H1 (cell line): ENCODE results near the gene SCARF1. TPM values are rescaled to one million over a fixed set of nuclear protein-coding genes. Genes with fewer than 3 reads are reported as not detected.

Experiments used
- CTCF ChIA-PET: fragments of 300-600 bp; sonication (Branson Sonifier 250); formaldehyde crosslinking; loops from one replicate; lab custom pipeline; 2021; ENCODE audit not compliant: partially characterized antibody; lab: Charles Lee
- POLR2A ChIA-PET: fragments of 300-600 bp; sonication (Branson Sonifier 250); formaldehyde crosslinking; loops from one replicate; lab custom pipeline; 2021; ENCODE audit warnings: inconsistent platforms; ENCODE audit not compliant: partially characterized antibody; lab: Charles Lee
- DNase-seq, 2 experiments: peaks; one replicate each; pipeline versions ENCODE4 v3.0.0 to v3.0.0-alpha.2; 2010 to 2022; ENCODE audit warnings: low spot score in 2 of 2, low read depth in 1 of 2, mixed read lengths in 1 of 2
- FAIRE-seq: peaks from 2 replicates; lab custom pipeline; 2011; peaks lifted over from hg19 to GRCh38; lab: Jason Lieb, UNC
- H2AFZ ChIP-seq: 2 replicates; pipeline ENCODE4 v1.8.1; 2012; ENCODE audit warnings: low read length, inconsistent platforms
- H2AK5ac ChIP-seq: 2 replicates; pipeline ENCODE4 v1.6.1; 2013; ENCODE audit warnings: low read depth, low read length
- H2BK120ac ChIP-seq: replicated peaks from 2 replicates; pipeline ENCODE3; 2013; ENCODE audit warnings: low read depth, low read length, inconsistent platforms
- H2BK12ac ChIP-seq: 2 replicates; pipeline ENCODE4 v1.6.1; 2013; ENCODE audit warnings: low read depth, low read length
- H2BK15ac ChIP-seq: 2 replicates; pipeline ENCODE4 v1.6.1; 2013; ENCODE audit warnings: low read length
- H2BK20ac ChIP-seq: 2 replicates; pipeline ENCODE4 v1.6.1; 2013; ENCODE audit warnings: low read length
- H2BK5ac ChIP-seq: 2 replicates; pipeline ENCODE4 v1.6.1; 2013; ENCODE audit warnings: low read depth, low read length
- H3K14ac ChIP-seq: 2 replicates; pipeline ENCODE4 v1.6.1; 2013; ENCODE audit warnings: inconsistent platforms; ENCODE audit not compliant: insufficient read length
- H3K18ac ChIP-seq: 2 replicates; pipeline ENCODE4 v1.6.1; 2013; ENCODE audit warnings: low read length; ENCODE audit errors: extremely low read depth
- H3K23ac ChIP-seq: 2 replicates; pipeline ENCODE4 v1.6.1; 2013; ENCODE audit warnings: inconsistent platforms; ENCODE audit not compliant: insufficient read length
- H3K23me2 ChIP-seq: 2 replicates; pipeline ENCODE4 v1.6.1; 2013; ENCODE audit warnings: low read depth, low read length
- H3K27ac ChIP-seq: 2 replicates; pipeline ENCODE4 v1.6.1; 2011; ENCODE audit warnings: low read depth, low read length, inconsistent platforms
- H3K27me3 ChIP-seq, 4 experiments: replicated peaks in 1 of 4; 1 replicate in 1 of 4; 2 replicates in 3 of 4; pipeline versions ENCODE4 v1.6.1 to v1.8.1; 2011 to 2013; ENCODE audit warnings: low read length in 3 of 4, mild to moderate bottlenecking in 3 of 4, inconsistent platforms in 2 of 4, mixed read lengths in 2 of 4, moderate library complexity in 1 of 4; ENCODE audit not compliant: control insufficient read depth in 3 of 4, insufficient read depth in 3 of 4; ENCODE audit errors: extremely low read depth in 1 of 4
- H3K36me3 ChIP-seq, 4 experiments: 2 replicates each; pipeline versions ENCODE4 v1.6.1 to v1.8.1; 2011 to 2013; ENCODE audit warnings: mild to moderate bottlenecking in 4 of 4, low read length in 3 of 4, moderate library complexity in 2 of 4, control low read depth in 1 of 4, inconsistent platforms in 1 of 4; ENCODE audit not compliant: insufficient read depth in 4 of 4, control insufficient read depth in 2 of 4
- H3K4ac ChIP-seq: replicated peaks from 2 replicates; pipeline ENCODE3; 2013; ENCODE audit warnings: low read length, low read depth, mixed read lengths, inconsistent platforms; ENCODE audit not compliant: insufficient read length
- H3K4me1 ChIP-seq, 4 experiments: replicated peaks in 1 of 4; 1 replicate in 1 of 4; 2 replicates in 3 of 4; pipeline versions ENCODE4 v1.6.1 to v1.8.1; 2011 to 2013; ENCODE audit warnings: low read length in 3 of 4, inconsistent platforms in 2 of 4, mixed read lengths in 1 of 4; ENCODE audit not compliant: insufficient read depth in 4 of 4, control insufficient read depth in 3 of 4
- H3K4me2 ChIP-seq, 2 experiments: 2 replicates each; pipeline versions ENCODE4 v1.6.1 to v1.8.1; 2011 to 2013; ENCODE audit warnings: low read depth in 2 of 2, low read length in 2 of 2, control low read depth in 1 of 2, inconsistent platforms in 1 of 2, mild to moderate bottlenecking in 1 of 2; ENCODE audit not compliant: insufficient read depth in 1 of 2
- H3K4me3 ChIP-seq, 4 experiments: fragments of 200-600, 300-600 bp in 1 of 4; sonication (generic), shearing (Covaris generic), sonication (Bioruptor Twin) in 1 of 4; 2 replicates each; pipeline versions ENCODE4 v1.5.1 to v1.8.1; 2011 to 2016; ENCODE audit warnings: low read length in 4 of 4, low read depth in 3 of 4, control low read depth in 2 of 4, inconsistent platforms in 2 of 4, mild to moderate bottlenecking in 2 of 4, mixed read lengths in 1 of 4, moderate library complexity in 1 of 4; ENCODE audit not compliant: insufficient read depth in 2 of 4; ENCODE audit errors: extremely low read depth in 1 of 4
- H3K56ac ChIP-seq: replicated peaks from 2 replicates; pipeline ENCODE3; 2013; ENCODE audit warnings: low read depth, mild to moderate bottlenecking, mixed read lengths, low read length, inconsistent platforms; ENCODE audit not compliant: insufficient read length
- H3K79me1 ChIP-seq: 2 replicates; pipeline ENCODE4 v1.6.1; 2013; ENCODE audit warnings: low read depth, low read length, control low read depth
- H3K79me2 ChIP-seq, 2 experiments: 2 replicates each; pipeline versions ENCODE4 v1.6.1 to v1.8.1; 2012 to 2013; ENCODE audit warnings: low read length in 2 of 2, mild to moderate bottlenecking in 2 of 2, inconsistent platforms in 1 of 2; ENCODE audit not compliant: insufficient read depth in 2 of 2, control insufficient read depth in 1 of 2
- H3K9ac ChIP-seq, 4 experiments: replicated peaks in 1 of 4; 1 replicate in 1 of 4; 2 replicates in 3 of 4; pipeline versions ENCODE4 v1.6.1 to v1.8.1; 2011 to 2013; ENCODE audit warnings: low read depth in 3 of 4, low read length in 3 of 4, control low read depth in 2 of 4, mild to moderate bottlenecking in 2 of 4, moderate library complexity in 2 of 4, inconsistent platforms in 1 of 4; ENCODE audit errors: extremely low read depth in 1 of 4
- H3K9me3 ChIP-seq, 2 experiments: 2 replicates each; pipeline versions ENCODE4 v1.6.1 to v1.8.1; 2012 to 2013; ENCODE audit warnings: mild to moderate bottlenecking in 2 of 2, moderate library complexity in 2 of 2, control low read depth in 1 of 2, inconsistent platforms in 1 of 2, low read depth in 1 of 2, low read length in 1 of 2, mixed read lengths in 1 of 2; ENCODE audit not compliant: insufficient read depth in 2 of 2
- H4K20me1 ChIP-seq, 2 experiments: replicated peaks in 1 of 2; 2 replicates each; pipeline versions ENCODE3 to v1.8.1; 2011 to 2013; ENCODE audit warnings: inconsistent platforms in 2 of 2, low read length in 2 of 2, mild to moderate bottlenecking in 1 of 2; ENCODE audit not compliant: insufficient read depth in 2 of 2, control insufficient read depth in 1 of 2
- H4K5ac ChIP-seq: 2 replicates; pipeline ENCODE4 v1.6.1; 2013; ENCODE audit warnings: low read length, low read depth, mixed read lengths, inconsistent platforms; ENCODE audit not compliant: insufficient read length
- H4K8ac ChIP-seq: 2 replicates; pipeline ENCODE4 v1.8.0; 2013; ENCODE audit warnings: mild to moderate bottlenecking, moderate library complexity, low read length, inconsistent platforms; ENCODE audit not compliant: insufficient read depth; ENCODE audit errors: extremely low read depth
- H4K91ac ChIP-seq: replicated peaks from 2 replicates; pipeline ENCODE3; 2013; ENCODE audit warnings: low read length, mixed read lengths, inconsistent platforms; ENCODE audit not compliant: insufficient read length
- ASH2L ChIP-seq: fragments of 200-600, 300-600 bp; sonication (generic); IDR thresholded peaks from one replicate; pipeline ENCODE4 v1.7.1; 2017; ENCODE audit warnings: low read length
- GTF2F1 ChIP-seq: IDR thresholded peaks from 2 replicates; pipeline ENCODE4 v1.6.1; 2012; ENCODE audit warnings: low read depth, low read length, improper control_type of control experiment, borderline replicate concordance
- HDAC6 ChIP-seq: IDR thresholded peaks from one replicate; pipeline ENCODE4 v1.7.1; 2012; ENCODE audit warnings: low read depth, mild to moderate bottlenecking, inconsistent platforms, low read length, moderate library complexity
- RBBP5 ChIP-seq: IDR thresholded peaks from 2 replicates; pipeline ENCODE4 v1.7.1; 2012; ENCODE audit warnings: low read depth, mild to moderate bottlenecking, inconsistent platforms, low read length, moderate library complexity, borderline replicate concordance
- SP4 ChIP-seq: IDR thresholded peaks from 2 replicates; pipeline ENCODE4 v1.6.1; 2012; ENCODE audit warnings: low read length, inconsistent platforms
- SUZ12 ChIP-seq: fragments of 200-600 bp; sonication (generic); IDR thresholded peaks from 2 replicates; pipeline ENCODE4 v1.6.1; 2012; ENCODE audit warnings: mild to moderate bottlenecking, inconsistent platforms, low read length, moderate library complexity, mixed read lengths
- ZNF274 ChIP-seq: IDR thresholded peaks from 2 replicates; pipeline ENCODE4 v1.7.0; 2012; ENCODE audit warnings: low read length, borderline replicate concordance; ENCODE audit errors: extremely low read depth
- WGBS, 2 experiments: shearing (Covaris generic) in 1 of 2; methylation state at CpG; one replicate each; pipeline versions ENCODE4 v1.1.6 to v1.1.7; 2013 to 2015; ENCODE audit warnings: low lambda C conversion rate in 2 of 2, mixed read lengths in 2 of 2, inconsistent platforms in 1 of 2, low coverage in 1 of 2, missing lambda C conversion rate in 1 of 2; ENCODE audit not compliant: insufficient replicate concordance in 2 of 2, insufficient coverage in 1 of 2, insufficient read length in 1 of 2; ENCODE audit errors: extremely low coverage in 1 of 2, missing lambda C conversion rate in 1 of 2; 5-methylcytosine and 5-hydroxymethylcytosine counted together
- polyA plus RNA-seq, 7 experiments: library from polyadenylated mRNA; depleted of rRNA in 3 of 7; stranded (reverse) in 5 of 7; unstranded in 2 of 7; fragments of >200 nt in 5 of 7; fragments of 200-250 nt in 2 of 7; gene quantifications; 1 replicate in 5 of 7; 2 replicates in 1 of 7; 4 replicates in 1 of 7; pipeline versions ENCODE4 v1.2.1 to v1.2.3, GENCODE V29; 2011 to 2013; ENCODE audit warnings: missing spikeins in 2 of 7, mixed read lengths in 2 of 7
- total RNA-seq: library from RNA; stranded (reverse); fragmentation: NEBNext Ultra II Directional; extraction: Animal tissue kit (Norgen Biotek cat#: 25700); gene quantifications from 2 replicates; pipeline ENCODE4 v1.2.1, GENCODE V29; 2021
- TF ChIP-seq, protein P1 (sequence below): IDR thresholded peaks from 2 replicates; pipeline ENCODE4 v1.6.1; 2011; ENCODE audit warnings: low read depth, mild to moderate bottlenecking, low read length; ENCODE audit not compliant: insufficient read depth

Gene SCARF1
- total and polyA plus RNA-seq, 2 of the 8 experiments (the other 6 are each of a cell fraction or from before 2014, with no cell fraction given): 1.1 to 1.6 TPM

GRCh38 chr17:1638171-1638590 is 7.4 kb downstream of the SCARF1 start:
- peaks cover 0 to 24% (median 9%) of the 10 kb centered on the region in 4 experiments; a peak in 4 of 7 replicates for H3K4me1 ChIP-seq
- H4K20me1 ChIP-seq: no peaks in the 10 kb centered on the region
- no peaks in the 10 kb centered on the region for H3K9me3 ChIP-seq
- POLR2A ChIA-PET: interaction anchor here (2.0 to 4.6 kb wide), 3 partner anchors 8 to 52 kb away, joined by 6 to 29 read pairs (median 11); partner anchors contain the start of gene SLC43A2
- no peak overlapping the region for H3K56ac ChIP-seq
- no peaks in the 10 kb centered on the region for H3K23me2 ChIP-seq
- H4K5ac ChIP-seq: no peak overlapping the region
- H2BK5ac ChIP-seq: 0 out of 2 replicates have a peak overlapping the region, but pooled peaks have one; percentile 35
- no peak overlapping the region for H2BK15ac ChIP-seq
- no peak overlapping the region for H3K14ac ChIP-seq
- H3K79me2 ChIP-seq: no peaks in the 10 kb centered on the region
- CTCF ChIA-PET: interaction anchor here (0.8 to 4.4 kb wide), 3 partner anchors 8 to 65 kb away, joined by 4 to 36 read pairs (median 4); partner anchors contain the start of gene SLC43A2
- H3K4me3 ChIP-seq: no peak overlapping the region
- H3K4ac ChIP-seq: no peak overlapping the region
- H2AK5ac ChIP-seq: 0 out of 2 replicates have a peak overlapping the region, but pooled peaks have one; percentile 39
- H3K27ac ChIP-seq: no peak overlapping the region
- H3K79me1 ChIP-seq: no peaks in the 10 kb centered on the region
- 77% methylated on average over 17 of the region's 17 CpGs; no CpG with 5 or more reads in 1 of the 2 experiments for WGBS, 2 experiments
- H4K91ac ChIP-seq: no peak overlapping the region
- H3K4me2 ChIP-seq: no peak overlapping the region
- no peak overlapping the region for H2BK20ac ChIP-seq
- H3K27me3 ChIP-seq: no peaks in the 10 kb centered on the region
- no peak overlapping the region for H3K23ac ChIP-seq
- no peak for DNase-seq
- FAIRE-seq: no peak
- TF ChIP-seq, protein P1, sequence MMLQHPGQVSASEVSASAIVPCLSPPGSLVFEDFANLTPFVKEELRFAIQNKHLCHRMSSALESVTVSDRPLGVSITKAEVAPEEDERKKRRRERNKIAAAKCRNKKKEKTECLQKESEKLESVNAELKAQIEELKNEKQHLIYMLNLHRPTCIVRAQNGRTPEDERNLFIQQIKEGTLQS: no peak
- TF ChIP-seq HDAC6: no peak
- TF ChIP-seq RBBP5: no peak
- no peak for TF ChIP-seq SP4
- no peak for TF ChIP-seq SUZ12
- no peak for TF ChIP-seq ZNF274
- TF ChIP-seq GTF2F1: no peak
- no peak for TF ChIP-seq ASH2L
- H2AFZ ChIP-seq: no peak overlapping the region
- no peak overlapping the region for H2BK120ac ChIP-seq
- H4K8ac ChIP-seq: no peak overlapping the region
- peak overlapping the region; percentile 71 for H3K18ac ChIP-seq
- 0 out of 8 replicates have a peak, but pooled peaks cover 0 to 2% (median 0%) of the 10 kb centered on the region in 4 experiments for H3K36me3 ChIP-seq
- H2BK12ac ChIP-seq: peak overlapping the region; percentile 75; the same call in 1 of the 2 replicates
- no peak overlapping the region for H3K9ac ChIP-seq
